ENCODE measurements around the gene PNMT. TPM values are rescaled to one million over a fixed set of nuclear protein-coding genes. Genes with fewer than 3 reads are reported as not detected.

PNMT gene
- total RNA-seq, 1 experiment from 2014 or later, result 0.71 TPM

GRCh38 chr17:39655105-39655504, 13.1 kb upstream of the PNMT start:
- H3K27me3 ChIP-seq, result no peaks in the 10 kb centered on the region
- H3K4me3 ChIP-seq, result no peak overlapping the region
- H3K9me3 ChIP-seq (replicated peaks), result no peaks in the 10 kb centered on the region
- no peak for DNase-seq
- H3K4me1 ChIP-seq, result peaks cover 23% of the 10 kb centered on the region
- H3K36me3 ChIP-seq, result no peaks in the 10 kb centered on the region
- no peak overlapping the region for H3K27ac ChIP-seq

- Histone ChIP-seq H3K27ac (no peak overlapping the region), H3K4me1 (peaks cover 27% of the 10 kb centered on the region), H3K27me3 (no peaks in the 10 kb centered on the region), H3K4me3 (no peak overlapping the region), H3K36me3 (0 out of 2 replicates have a peak, but pooled peaks cover 2% of the 10 kb centered on the region), H3K9me3 (replicated peaks) (no peaks in the 10 kb centered on the region)
- DNase-seq, result no peak
Observed at GRCh38 chr17:39658346-39658745, 9.9 kb upstream of the PNMT start.

GRCh38 chr17:39658760-39659159, 9.5 kb upstream of the PNMT start:
- DNase-seq, result no peak
- Histone ChIP-seq H3K27me3 (no peaks in the 10 kb centered on the region), H3K4me1 (peaks cover 27% of the 10 kb centered on the region), H3K9me3 (replicated peaks) (no peaks in the 10 kb centered on the region), H3K27ac (no peak overlapping the region; the same call in 1 of the 2 replicates), H3K36me3 (0 out of 2 replicates have a peak, but pooled peaks cover 2% of the 10 kb centered on the region), H3K4me3 (no peak overlapping the region)

GRCh38 chr17:39659279-39660010, 8.8 kb upstream of the PNMT start:
- H3K36me3 ChIP-seq, result 0 out of 2 replicates have a peak, but pooled peaks cover 2% of the 10 kb centered on the region
- peak overlapping the region; percentile 34 for H3K27ac ChIP-seq
- DNase-seq, result peak; percentile 55 to 73
- H3K4me1 ChIP-seq, result peaks cover 27% of the 10 kb centered on the region
- H3K4me3 ChIP-seq, result no peak overlapping the region
- no peaks in the 10 kb centered on the region for H3K9me3 ChIP-seq (replicated peaks)
- no peaks in the 10 kb centered on the region for H3K27me3 ChIP-seq

DNA sequence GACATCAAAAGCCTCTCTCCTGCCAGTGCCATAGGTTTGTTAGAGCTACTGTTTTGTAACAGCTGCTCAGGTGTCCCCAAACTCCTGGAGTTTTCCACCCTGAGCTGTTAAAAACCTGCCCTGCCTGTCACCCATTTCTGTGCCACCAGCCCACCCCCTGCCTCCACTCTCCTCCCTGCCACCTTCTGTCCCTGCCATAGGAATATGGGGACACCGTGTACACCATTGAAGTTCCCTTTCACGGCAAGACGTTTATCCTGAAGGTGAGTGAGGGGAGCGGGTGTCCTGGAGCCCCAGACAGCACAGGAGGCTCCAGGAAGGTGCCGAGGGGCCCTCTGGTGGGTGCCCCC, 8.3 kb upstream of the PNMT start:
- Histone ChIP-seq H3K36me3 (0 out of 2 replicates have a peak, but pooled peaks cover 2% of the 10 kb centered on the region), H3K27ac (peak overlapping the region; percentile 27; the same call in 1 of the 2 replicates), H3K4me1 (peaks cover 27% of the 10 kb centered on the region), H3K4me3 (no peak overlapping the region), H3K9me3 (replicated peaks) (no peaks in the 10 kb centered on the region), H3K27me3 (no peaks in the 10 kb centered on the region)
- DNase-seq, result no peak

DNA sequence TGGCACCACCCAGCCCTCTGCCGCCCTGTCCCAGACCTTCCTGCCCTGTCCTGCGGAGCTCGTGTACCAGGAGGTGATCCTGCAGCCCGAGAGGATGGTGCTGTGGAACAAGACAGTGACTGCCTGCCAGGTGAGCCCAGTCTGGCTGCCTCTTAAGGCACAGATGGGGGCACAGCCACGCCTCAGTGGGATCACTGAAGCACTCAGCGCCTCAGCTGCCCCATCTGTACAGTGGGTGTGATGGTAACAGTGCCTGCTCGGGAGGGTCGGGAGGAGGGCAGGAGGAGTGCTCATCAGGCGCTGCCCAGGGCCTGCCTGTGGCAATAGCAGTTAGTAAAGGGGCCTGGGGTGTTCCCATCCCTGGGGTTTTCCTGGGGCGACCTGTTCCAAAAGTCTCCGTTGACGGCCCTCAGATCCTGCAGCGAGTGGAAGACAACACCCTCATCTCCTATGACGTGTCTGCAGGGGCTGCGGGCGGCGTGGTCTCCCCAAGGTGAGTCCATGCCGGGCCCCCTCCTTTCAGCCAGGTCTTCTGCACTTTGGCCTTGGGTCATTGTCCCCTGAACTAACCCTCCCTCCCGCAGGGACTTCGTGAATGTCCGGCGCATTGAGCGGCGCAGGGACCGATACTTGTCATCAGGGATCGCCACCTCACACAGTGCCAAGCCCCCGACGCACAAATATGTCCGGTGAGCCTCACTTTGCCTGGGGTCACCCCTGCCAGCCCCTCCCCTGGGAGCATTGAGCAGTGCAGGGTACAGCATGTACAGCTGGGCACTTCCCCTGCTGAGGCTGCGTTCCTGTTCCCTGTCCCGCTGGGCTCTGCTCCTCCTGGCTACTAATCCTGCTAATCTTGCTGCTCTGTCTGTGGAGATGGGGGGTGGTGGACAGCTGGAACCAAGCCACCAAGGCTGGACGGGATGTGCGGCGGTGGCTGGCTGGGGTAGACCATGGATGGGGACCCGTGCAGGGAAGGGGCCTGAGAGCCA, 7.6 kb upstream of the PNMT start:
- Histone ChIP-seq H3K27me3 (no peaks in the 10 kb centered on the region), H3K27ac (peak overlapping the region; percentile 35), H3K9me3 (replicated peaks) (no peaks in the 10 kb centered on the region), H3K36me3 (0 out of 2 replicates have a peak, but pooled peaks cover 2% of the 10 kb centered on the region), H3K4me3 (no peak overlapping the region), H3K4me1 (peaks cover 34% of the 10 kb centered on the region)
- peak; percentile 90 to 93 for DNase-seq

- no peak for DNase-seq
- H3K27me3 ChIP-seq, result no peaks in the 10 kb centered on the region
- 0 out of 2 replicates have a peak, but pooled peaks cover 2% of the 10 kb centered on the region for H3K36me3 ChIP-seq
- no peak overlapping the region for H3K4me3 ChIP-seq
- peaks cover 46% of the 10 kb centered on the region for H3K4me1 ChIP-seq
- H3K27ac ChIP-seq, result peak overlapping the region; percentile 35
- no peaks in the 10 kb centered on the region for H3K9me3 ChIP-seq (replicated peaks)
Observed at GRCh38 chr17:39661744-39662541, 6.3 kb upstream of the PNMT start.

DNA sequence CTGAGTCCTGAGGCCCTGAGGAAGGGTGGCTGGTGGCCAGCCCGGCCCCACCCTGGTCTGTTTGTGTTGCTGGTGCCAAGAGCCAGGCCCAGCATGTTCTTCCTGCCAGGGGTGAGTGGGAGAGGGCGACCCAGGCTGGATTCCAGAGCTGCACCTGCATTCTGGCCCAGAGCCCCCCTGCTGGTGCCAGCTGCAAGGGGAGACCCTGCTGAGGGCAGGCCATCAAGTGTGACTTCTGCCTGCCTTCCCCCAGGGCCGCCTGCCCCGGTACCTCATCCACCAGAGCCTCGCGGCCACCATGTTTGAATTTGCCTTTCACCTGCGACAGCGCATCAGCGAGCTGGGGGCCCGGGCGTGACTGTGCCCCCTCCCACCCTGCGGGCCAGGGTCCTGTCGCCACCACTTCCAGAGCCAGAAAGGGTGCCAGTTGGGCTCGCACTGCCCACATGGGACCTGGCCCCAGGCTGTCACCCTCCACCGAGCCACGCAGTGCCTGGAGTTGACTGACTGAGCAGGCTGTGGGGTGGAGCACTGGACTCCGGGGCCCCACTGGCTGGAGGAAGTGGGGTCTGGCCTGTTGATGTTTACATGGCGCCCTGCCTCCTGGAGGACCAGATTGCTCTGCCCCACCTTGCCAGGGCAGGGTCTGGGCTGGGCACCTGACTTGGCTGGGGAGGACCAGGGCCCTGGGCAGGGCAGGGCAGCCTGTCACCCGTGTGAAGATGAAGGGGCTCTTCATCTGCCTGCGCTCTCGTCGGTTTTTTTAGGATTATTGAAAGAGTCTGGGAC, 5.5 kb upstream of the PNMT start:
- no peak for DNase-seq
- Histone ChIP-seq H3K9me3 (replicated peaks) (no peaks in the 10 kb centered on the region), H3K4me3 (no peak overlapping the region), H3K27me3 (no peaks in the 10 kb centered on the region), H3K36me3 (0 out of 2 replicates have a peak, but pooled peaks cover 2% of the 10 kb centered on the region), H3K27ac (no peak overlapping the region), H3K4me1 (peaks cover 52% of the 10 kb centered on the region)

DNA sequence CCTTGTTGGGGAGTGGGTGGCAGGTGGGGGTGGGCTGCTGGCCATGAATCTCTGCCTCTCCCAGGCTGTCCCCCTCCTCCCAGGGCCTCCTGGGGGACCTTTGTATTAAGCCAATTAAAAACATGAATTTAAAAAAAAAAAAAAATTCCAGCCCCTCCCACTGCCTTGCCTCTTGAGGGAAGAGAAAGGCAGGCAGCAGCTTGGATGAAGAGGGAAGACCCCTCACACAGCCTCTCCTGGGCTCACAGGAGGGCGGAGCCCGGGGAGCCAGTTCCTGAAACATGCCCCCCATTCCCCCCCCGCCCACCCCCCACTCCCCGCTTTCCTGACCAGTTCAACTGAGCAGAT, 4.9 kb upstream of the PNMT start:
- Histone ChIP-seq H3K27ac (no peak overlapping the region), H3K9me3 (replicated peaks) (no peaks in the 10 kb centered on the region), H3K4me3 (no peak overlapping the region), H3K27me3 (no peaks in the 10 kb centered on the region), H3K36me3 (0 out of 2 replicates have a peak, but pooled peaks cover 2% of the 10 kb centered on the region), H3K4me1 (peaks cover 52% of the 10 kb centered on the region)
- no peak for DNase-seq

GRCh38 chr17:39663688-39664580, 4.3 kb upstream of the PNMT start:
- DNase-seq, result no peak
- Histone ChIP-seq H3K4me3 (no peak overlapping the region), H3K9me3 (replicated peaks) (no peaks in the 10 kb centered on the region), H3K27me3 (no peaks in the 10 kb centered on the region), H3K36me3 (0 out of 2 replicates have a peak, but pooled peaks cover 2% of the 10 kb centered on the region), H3K27ac (no peak overlapping the region), H3K4me1 (peaks cover 51% of the 10 kb centered on the region)

- Histone ChIP-seq H3K4me1 (peaks cover 44% of the 10 kb centered on the region), H3K36me3 (0 out of 2 replicates have a peak, but pooled peaks cover 2% of the 10 kb centered on the region), H3K27ac (no peak within 1 kb of the TSS), H3K9me3 (replicated peaks) (no peaks in the 10 kb centered on the region), H3K4me3 (no peak within 1 kb of the TSS), H3K27me3 (no peaks in the 10 kb centered on the region)
- no peak for DNase-seq
Observed at GRCh38 chr17:39664581-39665561, 3.4 kb upstream of the PNMT start, which contains the start of gene TCAP. Gene TCAP (plus strand): TSS chr17:39665349. CDS start chr17:39665360, 11 bp downstream.

DNA sequence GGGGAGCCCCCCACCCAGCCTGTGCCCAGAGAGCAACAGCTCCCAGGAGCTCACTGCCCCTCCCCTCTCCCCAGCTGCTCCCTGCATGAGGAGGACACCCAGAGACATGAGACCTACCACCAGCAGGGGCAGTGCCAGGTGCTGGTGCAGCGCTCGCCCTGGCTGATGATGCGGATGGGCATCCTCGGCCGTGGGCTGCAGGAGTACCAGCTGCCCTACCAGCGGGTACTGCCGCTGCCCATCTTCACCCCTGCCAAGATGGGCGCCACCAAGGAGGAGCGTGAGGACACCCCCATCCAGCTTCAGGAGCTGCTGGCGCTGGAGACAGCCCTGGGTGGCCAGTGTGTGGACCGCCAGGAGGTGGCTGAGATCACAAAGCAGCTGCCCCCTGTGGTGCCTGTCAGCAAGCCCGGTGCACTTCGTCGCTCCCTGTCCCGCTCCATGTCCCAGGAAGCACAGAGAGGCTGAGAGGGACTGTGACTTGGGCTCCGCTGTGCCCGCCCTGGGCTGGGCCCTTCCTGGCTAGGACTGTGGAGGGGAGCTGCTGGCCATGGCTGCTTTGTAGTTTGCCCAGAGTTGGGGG, 2.5 kb upstream of the PNMT start:
- Histone ChIP-seq H3K36me3 (0 out of 2 replicates have a peak, but pooled peaks cover 2% of the 10 kb centered on the region), H3K4me1 (peaks cover 36% of the 10 kb centered on the region), H3K9me3 (replicated peaks) (no peaks in the 10 kb centered on the region), H3K27me3 (no peaks in the 10 kb centered on the region), H3K27ac (no peak overlapping the region), H3K4me3 (no peak overlapping the region)
- DNase-seq, result peak in 1 of 2 experiments; percentile 51

Data from SJCRH30 (cell line).